Right lobe of liver (tissue), 6 donors: Measurements from ENCODE around the gene ACO1. TPM values are rescaled to one million over a fixed set of nuclear protein-coding genes. Genes with fewer than 3 reads are reported as not detected.

Experiments used
- ATAC-seq, 4 donors: fragments of 200-7000 bp; cut with Tn5 transposase; one replicate each; pipeline ENCODE4 v1.9.1; 2020; ENCODE audit warnings: mild to moderate bottlenecking in 4 of 4, moderate library complexity in 4 of 4
- DNase-seq, 3 donors: peaks; one replicate each; pipeline ENCODE4 v3.0.0-alpha.2; 2020
- H3K27ac ChIP-seq, 3 donors: fragments of 200-600 bp; one replicate each; pipeline ENCODE4 v1.8.0; 2022
- H3K27me3 ChIP-seq, 2 donors: fragments of 200-600 bp; one replicate each; pipeline ENCODE4 v1.8.0; 2022
- H3K36me3 ChIP-seq, 4 donors: fragments of 200-600 bp; sonication (generic) in 1 of 4; one replicate each; pipeline versions ENCODE4 v1.5.1 to v1.8.0; 2017 to 2022; ENCODE audit warnings: control low read depth in 1 of 4
- H3K4me1 ChIP-seq, 4 donors: fragments of 200-600 bp; sonication (generic) in 1 of 4; one replicate each; pipeline versions ENCODE4 v1.5.1 to v1.8.0; 2017 to 2022; ENCODE audit warnings: control low read depth in 1 of 4
- H3K4me3 ChIP-seq, 3 donors: fragments of 200-600 bp; one replicate each; pipeline ENCODE4 v1.8.0; 2022
- H3K9me3 ChIP-seq, 4 donors: fragments of 200-600 bp; sonication (generic) in 1 of 4; one replicate each; pipeline versions ENCODE4 v1.5.1 to v1.8.0; 2017 to 2022; ENCODE audit warnings: control low read depth in 1 of 4
- CTCF ChIP-seq, 4 donors: fragments of 200-600 bp in 3 of 4; fragments of 450-650 bp in 1 of 4; IDR thresholded peaks; one replicate each; pipeline versions ENCODE4 v1.5.1 to v1.8.0; 2016 to 2022; ENCODE audit warnings: antibody characterized with exemption in 4 of 4, mild to moderate bottlenecking in 2 of 4
- POLR2A ChIP-seq: fragments of 450-650 bp; IDR thresholded peaks from one replicate; pipeline ENCODE4 v1.6.1; 2017; ENCODE audit warnings: antibody characterized with exemption, mild to moderate bottlenecking
- WGBS: methylation state at CpG from one replicate; pipeline ENCODE4 v1.1.6; 2018; ENCODE audit warnings: low coverage, low lambda C conversion rate; ENCODE audit not compliant: insufficient coverage; ENCODE audit errors: missing lambda C conversion rate; 5-methylcytosine and 5-hydroxymethylcytosine counted together
- intact Hi-C, 2 donors: fragments of 100-400 bp; cut with DNase I; formaldehyde crosslinking; loops; one replicate each; pipeline versions ENCODE4 v1.11.2 to v1.14.1; 2022
- total RNA-seq, 6 experiments: library from RNA; depleted of rRNA in 2 of 6; stranded (reverse); fragments of >200 nt in 2 of 6; fragmentation: NEBNext Ultra II Directional in 3 of 6; extraction: Animal tissue kit (Norgen Biotek cat#: 25700) in 3 of 6; gene quantifications; one replicate each; pipeline versions ENCODE4 v1.1.0 to v1.2.4, GENCODE V29; 2016 to 2023
- donor health status: DM: no; HTN: yes; CAD: no.
- donor health status: DM: no; HTN: no; CAD: no.
- donor health status: DM: no; HTN: no; CAD: no.
- donor health status: DM: no; HTN: yes; CAD: no.
- donor health status: DM: no; HTN: yes; CAD: no.

Gene ACO1
- total RNA-seq, 6 experiments from 2014 or later, result 75.4 to 108 (median 98.1) TPM

GRCh38 chr9:32434892-32435291 lies 50.4 kb downstream of the ACO1 start:
- TF ChIP-seq CTCF (IDR thresholded peaks at IDR 0.05) (no peak), POLR2A (no peak)
- intact Hi-C loops, result loop anchor here in 1 of 2 donors (5.0 to 10.0 kb wide), 2 partner anchors 58 to 90 kb away; partner anchors contain the start of gene RIGI
- Histone ChIP-seq H3K4me1 (no peaks in the 10 kb centered on the region), H3K4me3 (no peak overlapping the region), H3K27ac (no peak overlapping the region), H3K27me3 (no peaks in the 10 kb centered on the region), H3K36me3 (peaks cover 0 to 95% (median 24%) of the 10 kb centered on the region in 4 donors), H3K9me3 (no peaks in the 10 kb centered on the region)
- no peak for DNase-seq
- 40% methylated on average over 4 of the region's 6 CpGs for WGBS
- peak in 1 of 4 donors; percentile 63 for ATAC-seq

- H3K4me3 ChIP-seq, result no peak overlapping the region
- DNase-seq (no peak), ATAC-seq (peak in 1 of 4 donors; percentile 14)
- peaks cover 0 to 59% (median 17%) of the 10 kb centered on the region in 4 donors for H3K36me3 ChIP-seq
- no peaks in the 10 kb centered on the region for H3K9me3 ChIP-seq
- WGBS, result 75% methylated on average over 2 of the region's 5 CpGs
- H3K4me1 ChIP-seq, result no peaks in the 10 kb centered on the region
- intact Hi-C loops, result no loop called here
- no peaks in the 10 kb centered on the region for H3K27me3 ChIP-seq
- TF ChIP-seq POLR2A (no peak), CTCF (IDR thresholded peaks at IDR 0.05) (no peak)
- H3K27ac ChIP-seq, result no peak overlapping the region
Observed at GRCh38 chr9:32441678-32442077, 57.2 kb downstream of the ACO1 start.

- DNase-seq, result no peak
- no peaks in the 10 kb centered on the region for H3K4me1 ChIP-seq
- no peak for ATAC-seq
- peaks cover 0 to 52% (median 17%) of the 10 kb centered on the region in 4 donors for H3K36me3 ChIP-seq
- H3K4me3 ChIP-seq, result no peak overlapping the region
- H3K27me3 ChIP-seq, result no peaks in the 10 kb centered on the region
- no peaks in the 10 kb centered on the region for H3K9me3 ChIP-seq
- intact Hi-C loops, result no loop called here
- TF ChIP-seq POLR2A, result no peak
- no peak for TF ChIP-seq CTCF (IDR thresholded peaks at IDR 0.05)
- H3K27ac ChIP-seq, result no peak overlapping the region
Observed at GRCh38 chr9:32442433-32442832, 58.0 kb downstream of the ACO1 start.

- no peak for TF ChIP-seq CTCF (IDR thresholded peaks at IDR 0.05)
- TF ChIP-seq POLR2A, result no peak
- no peaks in the 10 kb centered on the region for H3K9me3 ChIP-seq
- no peak overlapping the region for H3K4me3 ChIP-seq
- DNase-seq (no peak), ATAC-seq (no peak)
- H3K36me3 ChIP-seq, result peaks cover 3 to 47% (median 26%) of the 10 kb centered on the region in 4 donors
- peaks cover 0 to 3% (median 0%) of the 10 kb centered on the region in 4 donors for H3K4me1 ChIP-seq
- intact Hi-C loops, result no loop called here
- H3K27me3 ChIP-seq, result no peaks in the 10 kb centered on the region
- no CpG with 5 or more reads among the region's 6 CpGs for WGBS
- no peak overlapping the region for H3K27ac ChIP-seq
Observed at GRCh38 chr9:32449969-32450368, 65.5 kb downstream of the ACO1 start.

GRCh38 chr9:32454280-32454679 lies 69.8 kb downstream of the ACO1 start:
- 29% methylated on average over 1 of the region's 1 CpG for WGBS

More at GRCh38 chr9:32454280-32454679, 69.8 kb downstream of the ACO1 start:
- no peaks in the 10 kb centered on the region for H3K9me3 ChIP-seq
- ATAC-seq (peak; percentile 49 to 84 (median 60)), DNase-seq (peak in 1 of 3 donors; percentile 54)
- TF ChIP-seq CTCF (IDR thresholded peaks at IDR 0.05) (no peak), POLR2A (no peak)
- H3K27ac ChIP-seq, result no peak overlapping the region
- H3K27me3 ChIP-seq, result no peaks in the 10 kb centered on the region
- H3K4me3 ChIP-seq, result no peak overlapping the region
- intact Hi-C loops, result no loop called here
- H3K36me3 ChIP-seq, result peaks cover 3 to 44% (median 23%) of the 10 kb centered on the region in 4 donors
- H3K4me1 ChIP-seq, result peaks cover 0 to 3% (median 0%) of the 10 kb centered on the region in 4 donors
